ENCODE measurements around the gene EGR2.
"Not testable (repeated sequence)": the region's sequence is repeated elsewhere in the genome, so short reads cannot be mapped to it uniquely, and the experiment has no call there.

- TF ChIP-seq POLR2A (IDR thresholded peaks at IDR 0.05) = not testable (repeated sequence)
- TF ChIP-seq, protein P1, sequence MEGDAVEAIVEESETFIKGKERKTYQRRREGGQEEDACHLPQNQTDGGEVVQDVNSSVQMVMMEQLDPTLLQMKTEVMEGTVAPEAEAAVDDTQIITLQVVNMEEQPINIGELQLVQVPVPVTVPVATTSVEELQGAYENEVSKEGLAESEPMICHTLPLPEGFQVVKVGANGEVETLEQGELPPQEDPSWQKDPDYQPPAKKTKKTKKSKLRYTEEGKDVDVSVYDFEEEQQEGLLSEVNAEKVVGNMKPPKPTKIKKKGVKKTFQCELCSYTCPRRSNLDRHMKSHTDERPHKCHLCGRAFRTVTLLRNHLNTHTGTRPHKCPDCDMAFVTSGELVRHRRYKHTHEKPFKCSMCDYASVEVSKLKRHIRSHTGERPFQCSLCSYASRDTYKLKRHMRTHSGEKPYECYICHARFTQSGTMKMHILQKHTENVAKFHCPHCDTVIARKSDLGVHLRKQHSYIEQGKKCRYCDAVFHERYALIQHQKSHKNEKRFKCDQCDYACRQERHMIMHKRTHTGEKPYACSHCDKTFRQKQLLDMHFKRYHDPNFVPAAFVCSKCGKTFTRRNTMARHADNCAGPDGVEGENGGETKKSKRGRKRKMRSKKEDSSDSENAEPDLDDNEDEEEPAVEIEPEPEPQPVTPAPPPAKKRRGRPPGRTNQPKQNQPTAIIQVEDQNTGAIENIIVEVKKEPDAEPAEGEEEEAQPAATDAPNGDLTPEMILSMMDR (IDR thresholded peaks at IDR 0.05) = not testable (repeated sequence)
These were observed 27.9 kb downstream of the EGR2 start for GRCh38 chr10:62788285-62788684.
